GM12801 (cell line): ENCODE measurements around the gene MTUS2.

ENCODE experiments used
- TF ChIP-seq, protein P1 (sequence below): IDR thresholded peaks from one replicate; pipeline ENCODE4 v1.5.1; 2011; ENCODE audit warnings: control low read depth; ENCODE audit not compliant: insufficient read length; ENCODE audit errors: extremely low read depth

The MTUS2 gene

DNA sequence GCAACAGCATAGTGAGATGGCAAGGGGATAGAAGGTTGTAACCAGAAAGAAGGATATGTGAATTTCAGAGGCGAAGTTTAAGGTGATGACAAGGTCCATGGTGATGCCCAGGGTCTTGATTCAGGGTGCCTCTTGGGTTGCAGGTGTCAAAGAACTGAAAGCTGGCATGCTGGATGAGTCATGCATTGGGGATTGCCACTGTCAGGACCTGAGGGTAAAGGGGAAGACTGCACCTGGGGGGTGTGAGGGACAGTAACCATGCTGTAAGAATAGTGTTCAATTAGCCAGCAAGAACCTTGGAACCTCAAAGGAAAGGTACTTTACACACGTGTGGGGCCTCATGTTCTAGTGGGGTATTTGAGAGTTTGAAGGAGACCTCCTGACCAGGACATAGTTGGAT lies 495.7 kb downstream of the MTUS2 start:
- TF ChIP-seq, protein P1, sequence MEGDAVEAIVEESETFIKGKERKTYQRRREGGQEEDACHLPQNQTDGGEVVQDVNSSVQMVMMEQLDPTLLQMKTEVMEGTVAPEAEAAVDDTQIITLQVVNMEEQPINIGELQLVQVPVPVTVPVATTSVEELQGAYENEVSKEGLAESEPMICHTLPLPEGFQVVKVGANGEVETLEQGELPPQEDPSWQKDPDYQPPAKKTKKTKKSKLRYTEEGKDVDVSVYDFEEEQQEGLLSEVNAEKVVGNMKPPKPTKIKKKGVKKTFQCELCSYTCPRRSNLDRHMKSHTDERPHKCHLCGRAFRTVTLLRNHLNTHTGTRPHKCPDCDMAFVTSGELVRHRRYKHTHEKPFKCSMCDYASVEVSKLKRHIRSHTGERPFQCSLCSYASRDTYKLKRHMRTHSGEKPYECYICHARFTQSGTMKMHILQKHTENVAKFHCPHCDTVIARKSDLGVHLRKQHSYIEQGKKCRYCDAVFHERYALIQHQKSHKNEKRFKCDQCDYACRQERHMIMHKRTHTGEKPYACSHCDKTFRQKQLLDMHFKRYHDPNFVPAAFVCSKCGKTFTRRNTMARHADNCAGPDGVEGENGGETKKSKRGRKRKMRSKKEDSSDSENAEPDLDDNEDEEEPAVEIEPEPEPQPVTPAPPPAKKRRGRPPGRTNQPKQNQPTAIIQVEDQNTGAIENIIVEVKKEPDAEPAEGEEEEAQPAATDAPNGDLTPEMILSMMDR, result no peak

GRCh38 chr13:29317828-29318227 lies 497.7 kb downstream of the MTUS2 start:
- TF ChIP-seq, protein P1, result no peak

DNA sequence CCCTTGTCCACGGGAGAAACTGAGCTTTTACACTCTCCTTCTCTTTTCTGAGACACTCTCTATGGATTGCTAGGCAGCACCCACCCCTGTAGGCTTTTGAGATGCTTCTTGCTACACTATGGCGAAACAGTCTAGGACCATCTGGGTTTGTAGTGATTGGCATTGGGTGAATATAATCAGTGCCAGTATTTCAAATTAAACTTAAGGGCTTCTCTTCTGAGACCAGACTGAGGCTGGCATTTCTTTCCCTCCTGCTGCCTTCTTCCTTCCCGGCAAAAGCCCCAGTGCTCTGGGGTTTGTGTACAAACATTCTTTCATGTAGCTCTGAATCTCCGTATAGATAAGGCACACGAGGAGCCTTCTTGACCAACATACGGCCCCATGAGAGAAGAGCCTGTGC lies 498.6 kb downstream of the MTUS2 start:
- TF ChIP-seq, protein P1, result no peak

DNA sequence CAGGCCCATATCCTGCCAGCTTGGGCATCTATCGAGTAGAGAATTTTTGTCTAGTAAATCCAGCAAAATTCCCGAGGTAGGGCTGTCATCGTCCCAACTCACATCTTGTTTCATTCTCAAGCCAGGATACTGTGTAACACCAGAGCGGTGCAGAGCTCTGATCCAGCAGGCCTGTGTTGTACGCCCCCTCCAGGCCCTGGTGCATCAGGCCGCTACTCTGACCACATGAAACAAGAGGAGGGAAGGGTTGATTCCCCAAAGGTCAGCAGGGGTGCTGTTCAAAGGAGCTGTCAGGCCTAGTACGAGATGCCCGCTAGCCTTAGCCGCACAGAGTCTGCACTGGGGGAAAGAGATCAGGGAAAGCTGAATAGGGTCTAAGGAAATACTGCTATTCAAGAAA lies 499.3 kb downstream of the MTUS2 start:
- TF ChIP-seq, protein P1, result no peak

GRCh38 chr13:29323954-29324353 lies 503.8 kb downstream of the MTUS2 start:
- TF ChIP-seq, protein P1, result no peak

- TF ChIP-seq, protein P1, result no peak
Observed at GRCh38 chr13:29324601-29325000, 504.5 kb downstream of the MTUS2 start.

- TF ChIP-seq, protein P1, result no peak
Observed at GRCh38 chr13:29328501-29328900, 508.4 kb downstream of the MTUS2 start.

DNA sequence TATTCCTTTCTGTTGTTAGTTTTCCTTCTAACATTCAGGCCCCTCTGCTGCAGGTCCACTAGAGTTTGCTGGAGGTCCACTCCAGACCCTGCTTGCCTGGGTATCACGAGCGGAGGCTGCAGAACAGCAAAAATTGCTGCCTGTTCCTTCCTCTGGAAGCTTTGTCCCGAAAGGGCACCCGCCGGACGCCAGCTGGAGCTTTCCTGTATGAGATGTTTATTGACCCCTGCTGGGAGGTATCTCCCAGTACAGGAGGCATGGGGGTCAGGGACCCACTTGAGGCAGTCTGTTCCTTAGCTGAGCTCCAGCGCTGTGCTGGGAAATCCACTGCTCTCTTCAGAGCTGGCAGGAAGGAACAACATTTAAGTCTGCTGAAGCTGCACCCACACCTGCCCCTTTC lies 516.2 kb downstream of the MTUS2 start:
- TF ChIP-seq, protein P1, result no peak
